OCI-LY7 (cell line): ENCODE data around the gene APOO.

Experiments
- EZH2phosphoT487 ChIP-seq: fragments of 200-600 bp; sonication (generic); IDR thresholded peaks from 2 replicates; pipeline ENCODE4 v1.6.1; 2018; ENCODE audit warnings: low read depth, borderline replicate concordance, mild to moderate bottlenecking, mixed run types, antibody characterized with exemption, low read length, moderate library complexity, mixed read lengths
- TF ChIP-seq, protein P1 (sequence below): fragments of 200-600 bp; sonication (generic); conservative IDR thresholded peaks from 2 replicates; pipeline ENCODE4 v1.5.1; 2014; ENCODE audit warnings: mild to moderate bottlenecking, antibody characterized with exemption, low read length, moderate library complexity, mixed read lengths

GRCh38 chrX:23788946-23789345 is 118.8 kb downstream of the APOO start:
- TF ChIP-seq, protein P1, sequence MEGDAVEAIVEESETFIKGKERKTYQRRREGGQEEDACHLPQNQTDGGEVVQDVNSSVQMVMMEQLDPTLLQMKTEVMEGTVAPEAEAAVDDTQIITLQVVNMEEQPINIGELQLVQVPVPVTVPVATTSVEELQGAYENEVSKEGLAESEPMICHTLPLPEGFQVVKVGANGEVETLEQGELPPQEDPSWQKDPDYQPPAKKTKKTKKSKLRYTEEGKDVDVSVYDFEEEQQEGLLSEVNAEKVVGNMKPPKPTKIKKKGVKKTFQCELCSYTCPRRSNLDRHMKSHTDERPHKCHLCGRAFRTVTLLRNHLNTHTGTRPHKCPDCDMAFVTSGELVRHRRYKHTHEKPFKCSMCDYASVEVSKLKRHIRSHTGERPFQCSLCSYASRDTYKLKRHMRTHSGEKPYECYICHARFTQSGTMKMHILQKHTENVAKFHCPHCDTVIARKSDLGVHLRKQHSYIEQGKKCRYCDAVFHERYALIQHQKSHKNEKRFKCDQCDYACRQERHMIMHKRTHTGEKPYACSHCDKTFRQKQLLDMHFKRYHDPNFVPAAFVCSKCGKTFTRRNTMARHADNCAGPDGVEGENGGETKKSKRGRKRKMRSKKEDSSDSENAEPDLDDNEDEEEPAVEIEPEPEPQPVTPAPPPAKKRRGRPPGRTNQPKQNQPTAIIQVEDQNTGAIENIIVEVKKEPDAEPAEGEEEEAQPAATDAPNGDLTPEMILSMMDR = no peak
- TF ChIP-seq EZH2phosphoT487 = no peak
